HG03575 (cell line): Measurements from ENCODE around the gene GJA4.
"Not testable (repeated sequence)": the region's sequence is repeated elsewhere in the genome, so short reads cannot be mapped to it uniquely, and the experiment has no call there.

Source experiments
- ATAC-seq: cut with Tn5 transposase; IDR thresholded peaks from one replicate; pipeline ENCODE4 v1.9.1; 2021; ENCODE audit not compliant: unreplicated experiment, insufficient number of reproducible peaks, low FRiP score; ENCODE audit errors: extremely low read depth

The GJA4 gene

GRCh38 chr1:34785231-34785874, 7.4 kb upstream of the GJA4 start:
- ATAC-seq: no peak

- no peak for ATAC-seq
These were observed 6.8 kb upstream of the GJA4 start for GRCh38 chr1:34785875-34786470.

GRCh38 chr1:34786521-34787325, 6.1 kb upstream of the GJA4 start:
- ATAC-seq: no peak

- ATAC-seq: no peak
These were observed 5.1 kb upstream of the GJA4 start for GRCh38 chr1:34787461-34788420.

- ATAC-seq: no peak
These were observed 1.8 kb upstream of the GJA4 start for GRCh38 chr1:34790985-34791384.

- no peak for ATAC-seq
These were observed 375 bp upstream of the GJA4 start for GRCh38 chr1:34792424-34792823.

GRCh38 chr1:34794001-34794789, 1.4 kb downstream of the GJA4 start:
- ATAC-seq: no peak

GRCh38 chr1:34794790-34795180, 2.0 kb downstream of the GJA4 start:
- ATAC-seq: no peak

- no peak for ATAC-seq
These were observed 3.1 kb downstream of the GJA4 start for GRCh38 chr1:34795916-34796315.

GRCh38 chr1:34796990-34797389, 4.2 kb downstream of the GJA4 start:
- no peak for ATAC-seq

- ATAC-seq: no peak
These were observed 7.4 kb downstream of the GJA4 start for GRCh38 chr1:34800214-34800613.

GRCh38 chr1:34803770-34804169, 11.0 kb downstream of the GJA4 start:
- ATAC-seq: no peak

- no peak for ATAC-seq
These were observed 13.6 kb downstream of the GJA4 start for GRCh38 chr1:34806396-34806795.

GRCh38 chr1:34808051-34808810, 15.4 kb downstream of the GJA4 start:
- no peak for ATAC-seq

GRCh38 chr1:34810781-34811180, 18.0 kb downstream of the GJA4 start:
- not testable (repeated sequence) for ATAC-seq

GRCh38 chr1:34816332-34816731, 23.5 kb downstream of the GJA4 start:
- no peak for ATAC-seq

GRCh38 chr1:34816778-34817177, 24.0 kb downstream of the GJA4 start:
- ATAC-seq: no peak

GRCh38 chr1:34818862-34819261, 26.1 kb downstream of the GJA4 start:
- ATAC-seq: not testable (repeated sequence)
